ENCODE measurements around the gene KIAA1958. TPM values are rescaled to one million over a fixed set of nuclear protein-coding genes. Genes with fewer than 3 reads are reported as not detected.

The KIAA1958 gene
- polyA plus RNA-seq, 2 of the 4 experiments (the other 2 are of a cell fraction) = 2.2 to 3.7 TPM

GRCh38 chr9:112717661-112718331 is 231.2 kb downstream of the KIAA1958 start, which contains the start of gene INIP:
Gene INIP, minus strand, starts transcription at chr9:112718117. Its CDS starts 1,632 bp downstream, at chr9:112716485.
- CTCF ChIA-PET = interaction anchor here (1.2 to 2.4 kb wide), 6 partner anchors 12 to 102 kb away, joined by 3 to 10 read pairs (median 6); no protein-coding TSS in a partner anchor
- WGBS (ENCODE audit: missing lambda C conversion rate) = under 1% methylated on average over 29 of the region's 51 CpGs
- ATAC-seq (peak; percentile 98), DNase-seq (ENCODE audit: low read depth in 1 of 2, low spot score in 1 of 2) (peak; percentile 94 to 97), FAIRE-seq (no peak)
- H3K4me2 ChIP-seq = peak within 1 kb of the TSS; percentile 88
- H3K27ac ChIP-seq = peak within 1 kb of the TSS; percentile 73 to 85
- peaks cover 5% of the 10 kb centered on the region; the same call in 1 of the 3 replicates for H3K4me1 ChIP-seq
- POLR2A ChIA-PET = interaction anchor here (0.6 to 1.5 kb wide), 5 partner anchors 32 to 339 kb away, joined by 3 to 6 read pairs (median 5); partner anchors contain the start of genes HSDL2 and SNX30
- peaks cover 2% of the 10 kb centered on the region; the same call in 1 of the 3 replicates for H3K9me3 ChIP-seq
- peak within 1 kb of the TSS; percentile 72 for H3K4me3 ChIP-seq
- TF ChIP-seq HOXA7 (CRISPR knock-in tag; IDR thresholded peaks at IDR 0.05) = no peak
- TF ChIP-seq GATA3 (IDR thresholded peaks at IDR 0.05; ENCODE audit: borderline replicate concordance) = no peak
- no peak for TF ChIP-seq EHMT2 (IDR thresholded peaks at IDR 0.05; ENCODE audit: low read depth)
- TF ChIP-seq POLR2A (IDR thresholded peaks at IDR 0.05; ENCODE audit: low read length) = peak; percentile 75
- TF ChIP-seq TP53 (CRISPR knock-in tag; IDR thresholded peaks at IDR 0.05) = no peak
- no peak for TF ChIP-seq CHD2 (IDR thresholded peaks at IDR 0.05; ENCODE audit: low read length, partially characterized antibody)
- TF ChIP-seq HDAC2 (IDR thresholded peaks at IDR 0.05) = no peak
- no peak for TF ChIP-seq NFE2L2 (conservative IDR thresholded peaks at IDR 0.05; ENCODE audit: low read length)
- no peak for TF ChIP-seq USF2 (IDR thresholded peaks at IDR 0.05)
- no peak for TF ChIP-seq HES2 (IDR thresholded peaks at IDR 0.05)
- TF ChIP-seq ZNF302 (CRISPR knock-in tag; IDR thresholded peaks at IDR 0.05) = no peak
- TF ChIP-seq TFCP2L1 (CRISPR knock-in tag; IDR thresholded peaks at IDR 0.05) = no peak
- TF ChIP-seq EP300 (IDR thresholded peaks at IDR 0.05) = no peak
- TF ChIP-seq KDM5A (IDR thresholded peaks at IDR 0.05) = peak; percentile 42; the same call in 1 of the 2 replicates
- TF ChIP-seq E2F6 (IDR thresholded peaks at IDR 0.05; ENCODE audit: borderline replicate concordance, low read depth) = peak; percentile 45; the same call in 1 of the 2 replicates
- TF ChIP-seq HEYL (CRISPR knock-in tag; IDR thresholded peaks at IDR 0.05) = no peak
- no peak for TF ChIP-seq NR3C1 (IDR thresholded peaks at IDR 0.05)
- peak; percentile 56 for TF ChIP-seq MAX (IDR thresholded peaks at IDR 0.05)
- no peak for TF ChIP-seq FOSL2 (IDR thresholded peaks at IDR 0.05)
- TF ChIP-seq FOSL2 (CRISPR knock-in tag; IDR thresholded peaks at IDR 0.05) = no peak
- no peak for TF ChIP-seq ZFP36 (IDR thresholded peaks at IDR 0.05; ENCODE audit: borderline replicate concordance, partially characterized antibody)
- no peak for TF ChIP-seq ZSCAN20 (CRISPR knock-in tag; IDR thresholded peaks at IDR 0.05)
- TF ChIP-seq JUN (IDR thresholded peaks at IDR 0.05) = peak; percentile 31 to 57; a peak in 1 of 5 replicates
- no peak for TF ChIP-seq HOXB13 (CRISPR knock-in tag; IDR thresholded peaks at IDR 0.05; ENCODE audit: low read depth)
- no peak for TF ChIP-seq RAD21 (conservative IDR thresholded peaks at IDR 0.05 in 1 of 2, IDR thresholded peaks at IDR 0.05 in 1 of 2)
- TF ChIP-seq NPAS2 (CRISPR knock-in tag; IDR thresholded peaks at IDR 0.05; ENCODE audit: borderline replicate concordance) = no peak
- TF ChIP-seq PBX3 (IDR thresholded peaks at IDR 0.05) = peak; percentile 89
- no peak for TF ChIP-seq HOXB5 (CRISPR knock-in tag; IDR thresholded peaks at IDR 0.05)
- peak; percentile 46; the same call in 1 of the 3 replicates for TF ChIP-seq BCL3 (IDR thresholded peaks at IDR 0.05)
- TF ChIP-seq ZC3H11A (IDR thresholded peaks at IDR 0.05) = no peak
- TF ChIP-seq RCOR1 (IDR thresholded peaks at IDR 0.05; ENCODE audit: low read depth, low read length) = no peak
- TF ChIP-seq MAZ (IDR thresholded peaks at IDR 0.05; ENCODE audit: borderline replicate concordance, low read depth, low read length) = no peak
- no peak for TF ChIP-seq CBX2 (IDR thresholded peaks at IDR 0.05; ENCODE audit: borderline replicate concordance, low read depth)
- TF ChIP-seq RNF2 (IDR thresholded peaks at IDR 0.05; ENCODE audit: borderline replicate concordance, low read depth) = no peak
- no peak for TF ChIP-seq POLR2AphosphoS2 (conservative IDR thresholded peaks at IDR 0.05; ENCODE audit: low read length)
- TF ChIP-seq FOSB (CRISPR knock-in tag; IDR thresholded peaks at IDR 0.05) = no peak
- no peak for TF ChIP-seq KDM1A (IDR thresholded peaks at IDR 0.05; ENCODE audit: low read depth)
- TF ChIP-seq CTCF (IDR thresholded peaks at IDR 0.05) = no peak
